Peyer's patch (tissue), 4 donors: ENCODE measurements around the gene TMA16. TPM values are rescaled to one million over a fixed set of nuclear protein-coding genes. Genes with fewer than 3 reads are reported as not detected.

Experiments used
- DNase-seq, 3 donors: peaks; one replicate each; pipeline ENCODE4 v3.0.0-alpha.2; 2017 to 2019
- H3K27ac ChIP-seq, 4 donors: fragments of 200-600 bp; sonication (generic); one replicate each; pipeline ENCODE4 v1.5.1; 2016 to 2019
- H3K27me3 ChIP-seq, 2 donors: fragments of 200-600 bp; sonication (generic); one replicate each; pipeline ENCODE4 v1.5.1; 2019
- H3K36me3 ChIP-seq, 3 donors: fragments of 200-600 bp; sonication (generic); one replicate each; pipeline ENCODE4 v1.5.1; 2016 to 2019
- H3K4me1 ChIP-seq, 4 donors: fragments of 200-600 bp; sonication (generic); one replicate each; pipeline ENCODE4 v1.5.1; 2016 to 2019
- H3K4me3 ChIP-seq, 4 donors: fragments of 200-600 bp; sonication (generic); 1 replicate in 3 of 4; 2 replicates in 1 of 4; pipeline ENCODE4 v1.5.1; 2016 to 2019; ENCODE audit warnings: mild to moderate bottlenecking in 1 of 4
- H3K9me3 ChIP-seq, 4 donors: fragments of 200-600 bp; sonication (generic); one replicate each; pipeline ENCODE4 v1.5.1; 2016 to 2019; ENCODE audit warnings: mild to moderate bottlenecking in 1 of 4
- CTCF ChIP-seq, 6 experiments: fragments of 450-650 bp in 4 of 6; fragments of 200-600 bp in 2 of 6; sonication (generic) in 1 of 6; IDR thresholded peaks; one replicate each; pipeline ENCODE4 v1.5.1; 2017 to 2019; ENCODE audit warnings: antibody characterized with exemption in 6 of 6, mild to moderate bottlenecking in 3 of 6, moderate library complexity in 1 of 6
- POLR2A ChIP-seq, 2 donors: fragments of 450-650 bp; IDR thresholded peaks; one replicate each; pipeline ENCODE4 v1.5.1; 2017; ENCODE audit warnings: antibody characterized with exemption in 2 of 2, mild to moderate bottlenecking in 2 of 2, moderate library complexity in 2 of 2
- total RNA-seq, 4 donors: library from RNA; depleted of rRNA; stranded (reverse); fragments of >200 nt; gene quantifications; one replicate each; pipeline ENCODE4 v1.1.0, GENCODE V29; 2016

The TMA16 gene
- total RNA-seq, 4 donors from 2014 or later: 6.1 to 26.4 (median 15.1) TPM

- DNase-seq: no peak
- TF ChIP-seq POLR2A (IDR thresholded peaks at IDR 0.05) (no peak), CTCF (IDR thresholded peaks at IDR 0.05) (no peak)
Measured at GRCh38 chr4:163505374-163505773, 10.9 kb downstream of the TMA16 start.

GRCh38 chr4:163515198-163515597, 20.7 kb downstream of the TMA16 start:
- Histone ChIP-seq H3K27ac (no peak overlapping the region), H3K4me1 (no peaks in the 10 kb centered on the region), H3K4me3 (no peak overlapping the region), H3K9me3 (no peaks in the 10 kb centered on the region), H3K36me3 (peaks cover 0 to 45% (median 0%) of the 10 kb centered on the region in 3 donors), H3K27me3 (no peaks in the 10 kb centered on the region)
- TF ChIP-seq POLR2A (IDR thresholded peaks at IDR 0.05) (no peak), CTCF (IDR thresholded peaks at IDR 0.05) (no peak)
- no peak for DNase-seq

More at GRCh38 chr4:163505374-163505773, 10.9 kb downstream of the TMA16 start:
- H3K27me3 ChIP-seq: no peaks in the 10 kb centered on the region
- H3K36me3 ChIP-seq: peaks cover 0 to 11% (median 0%) of the 10 kb centered on the region in 3 donors
- H3K27ac ChIP-seq: no peak overlapping the region
- no peak overlapping the region for H3K4me3 ChIP-seq
- H3K9me3 ChIP-seq: no peaks in the 10 kb centered on the region
- H3K4me1 ChIP-seq: no peaks in the 10 kb centered on the region

- no peak for TF ChIP-seq CTCF (IDR thresholded peaks at IDR 0.05)
- TF ChIP-seq POLR2A (IDR thresholded peaks at IDR 0.05): no peak
- DNase-seq: no peak
- no peaks in the 10 kb centered on the region for H3K9me3 ChIP-seq
- H3K4me1 ChIP-seq: no peaks in the 10 kb centered on the region
- no peaks in the 10 kb centered on the region for H3K27me3 ChIP-seq
- H3K4me3 ChIP-seq: no peak overlapping the region
- peaks cover 0 to 44% (median 0%) of the 10 kb centered on the region in 3 donors for H3K36me3 ChIP-seq
- H3K27ac ChIP-seq: no peak overlapping the region
Measured at GRCh38 chr4:163523791-163524365, 29.4 kb downstream of the TMA16 start.

- no peak overlapping the region for H3K4me3 ChIP-seq
- no peak for DNase-seq
- H3K36me3 ChIP-seq: peaks cover 0 to 31% (median 0%) of the 10 kb centered on the region in 3 donors
- H3K27ac ChIP-seq: no peak overlapping the region
- H3K9me3 ChIP-seq: no peaks in the 10 kb centered on the region
- no peaks in the 10 kb centered on the region for H3K4me1 ChIP-seq
- no peaks in the 10 kb centered on the region for H3K27me3 ChIP-seq
- no peak for TF ChIP-seq POLR2A (IDR thresholded peaks at IDR 0.05)
Measured at GRCh38 chr4:163525982-163526381, 31.5 kb downstream of the TMA16 start.

GRCh38 chr4:163527172-163527571, 32.7 kb downstream of the TMA16 start:
- H3K36me3 ChIP-seq: peaks cover 0 to 24% (median 0%) of the 10 kb centered on the region in 3 donors
- H3K27ac ChIP-seq: no peak overlapping the region
- H3K4me1 ChIP-seq: no peaks in the 10 kb centered on the region
- H3K9me3 ChIP-seq: no peaks in the 10 kb centered on the region
- H3K27me3 ChIP-seq: no peaks in the 10 kb centered on the region
- no peak for TF ChIP-seq CTCF (IDR thresholded peaks at IDR 0.05)
- no peak for TF ChIP-seq POLR2A (IDR thresholded peaks at IDR 0.05)
- DNase-seq: no peak
- no peak overlapping the region for H3K4me3 ChIP-seq

- peaks cover 0 to 24% (median 0%) of the 10 kb centered on the region in 3 donors for H3K36me3 ChIP-seq
- H3K27me3 ChIP-seq: no peaks in the 10 kb centered on the region
- no peaks in the 10 kb centered on the region for H3K4me1 ChIP-seq
- H3K4me3 ChIP-seq: no peak overlapping the region
- DNase-seq: no peak
- TF ChIP-seq POLR2A (IDR thresholded peaks at IDR 0.05) (no peak), CTCF (IDR thresholded peaks at IDR 0.05) (no peak)
- no peaks in the 10 kb centered on the region for H3K9me3 ChIP-seq
- no peak overlapping the region for H3K27ac ChIP-seq
Measured at GRCh38 chr4:163528653-163529052, 34.2 kb downstream of the TMA16 start.
